Measurements from ENCODE around the gene RAB1A. TPM values are rescaled to one million over a fixed set of nuclear protein-coding genes. Genes with fewer than 3 reads are reported as not detected.
"Not testable (repeated sequence)": the region's sequence is repeated elsewhere in the genome, so short reads cannot be mapped to it uniquely, and the experiment has no call there.

Gene RAB1A
- polyA plus RNA-seq, 3 donors = 215 to 251 (median 237) TPM

DNA sequence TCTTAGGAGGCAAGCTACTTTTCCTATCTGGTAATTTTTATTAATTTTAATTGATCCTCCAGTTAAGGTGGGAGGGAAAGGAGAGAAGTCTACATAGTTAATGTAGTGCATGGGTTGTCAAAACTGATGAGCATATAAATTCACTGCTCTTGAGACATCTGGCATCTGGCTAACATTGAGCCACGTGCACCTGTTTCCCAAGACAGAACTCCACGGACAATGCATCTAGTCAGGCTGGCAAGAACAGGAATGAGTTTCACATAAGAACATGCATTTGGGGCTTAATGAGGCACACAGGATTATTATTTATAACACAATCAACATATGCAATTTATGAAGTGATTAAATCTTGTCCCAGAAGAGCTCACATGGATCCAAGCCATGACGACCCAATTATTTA is 16.2 kb upstream of the RAB1A start:
- no peak for DNase-seq

GRCh38 chr2:65144571-65144970 is 14.7 kb upstream of the RAB1A start:
- no peak for DNase-seq

DNA sequence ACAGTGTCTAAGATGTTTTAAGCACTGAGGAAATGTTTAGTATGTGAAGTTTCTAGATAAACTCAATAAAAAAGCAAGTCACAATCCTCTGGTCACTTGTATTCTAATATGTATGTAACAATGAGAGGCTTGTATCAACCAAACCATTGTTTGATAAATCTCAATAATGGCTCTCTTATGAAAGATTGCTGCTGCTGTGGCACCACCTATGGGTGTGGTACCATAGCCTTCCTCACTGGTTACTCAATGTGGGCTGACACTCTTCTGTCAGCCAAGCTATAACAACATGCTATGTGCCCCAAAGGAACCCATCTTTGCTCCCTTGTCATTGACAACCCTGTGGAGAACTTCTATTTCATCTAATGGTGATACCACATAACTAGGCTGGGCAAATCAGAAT is 12.6 kb upstream of the RAB1A start:
- no peak for DNase-seq

- DNase-seq = no peak
Measured at GRCh38 chr2:65137197-65137775, 7.4 kb upstream of the RAB1A start.

- DNase-seq = no peak
Measured at GRCh38 chr2:65136253-65136652, 6.3 kb upstream of the RAB1A start.

GRCh38 chr2:65134158-65134557 is 4.3 kb upstream of the RAB1A start:
- no peak for DNase-seq

GRCh38 chr2:65133626-65134025 is 3.7 kb upstream of the RAB1A start:
- no peak for DNase-seq

GRCh38 chr2:65132930-65133329 is 3.0 kb upstream of the RAB1A start:
- DNase-seq = not testable (repeated sequence)

- DNase-seq = no peak
Measured at GRCh38 chr2:65130664-65131175, 814 bp upstream of the RAB1A start.

DNA sequence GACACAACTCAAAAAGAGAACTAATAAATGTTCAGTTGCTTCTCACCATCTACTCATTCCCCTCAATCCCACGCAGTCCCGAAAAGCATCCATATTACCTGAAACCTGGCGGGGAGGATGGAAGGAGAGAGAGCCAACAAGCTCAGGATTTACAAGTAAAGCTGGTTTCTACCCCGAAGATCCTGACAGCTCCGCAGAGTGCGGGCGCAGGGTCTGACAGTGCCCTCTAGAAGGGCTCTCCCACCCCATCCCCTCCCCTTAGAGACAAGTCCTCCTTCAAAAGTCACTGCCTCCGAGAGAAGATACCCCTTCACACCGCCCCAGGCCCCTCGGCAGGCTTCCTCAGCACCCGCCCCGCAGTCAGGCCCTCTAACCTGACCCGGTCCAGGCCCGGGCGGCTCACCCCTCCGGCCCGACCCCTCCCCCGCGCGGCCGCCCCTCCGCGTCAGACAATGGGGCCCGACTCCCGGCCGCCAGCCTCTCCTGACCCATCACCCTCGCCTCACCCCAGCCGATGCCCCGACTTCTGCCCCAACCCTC is 550 bp downstream of the RAB1A start:
- DNase-seq = peak; percentile 29

- peak; percentile 31 for DNase-seq
Measured at GRCh38 chr2:65128297-65129190, 1.4 kb downstream of the RAB1A start.

- DNase-seq = not testable (repeated sequence)
Measured at GRCh38 chr2:65125457-65125856, 4.4 kb downstream of the RAB1A start.

DNA sequence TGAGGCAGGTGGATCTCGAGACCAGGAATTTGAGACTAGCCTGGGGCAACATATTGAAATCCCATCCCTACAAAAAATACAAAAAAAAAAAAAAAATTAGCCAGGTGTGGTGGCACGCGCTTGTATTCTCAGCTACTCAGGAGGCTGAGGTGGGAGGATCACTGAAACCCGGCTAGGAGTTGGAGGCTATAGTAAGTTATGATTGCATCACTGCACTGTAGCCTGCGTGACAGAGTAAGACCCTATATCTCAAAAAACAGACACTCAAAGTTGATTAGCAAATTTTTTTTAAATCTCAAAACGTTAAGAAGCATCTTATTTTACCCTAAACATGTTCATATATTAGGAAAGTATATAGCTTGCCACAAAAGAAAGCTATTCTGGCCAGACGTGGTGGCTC is 7.6 kb downstream of the RAB1A start:
- no peak for DNase-seq

DNA sequence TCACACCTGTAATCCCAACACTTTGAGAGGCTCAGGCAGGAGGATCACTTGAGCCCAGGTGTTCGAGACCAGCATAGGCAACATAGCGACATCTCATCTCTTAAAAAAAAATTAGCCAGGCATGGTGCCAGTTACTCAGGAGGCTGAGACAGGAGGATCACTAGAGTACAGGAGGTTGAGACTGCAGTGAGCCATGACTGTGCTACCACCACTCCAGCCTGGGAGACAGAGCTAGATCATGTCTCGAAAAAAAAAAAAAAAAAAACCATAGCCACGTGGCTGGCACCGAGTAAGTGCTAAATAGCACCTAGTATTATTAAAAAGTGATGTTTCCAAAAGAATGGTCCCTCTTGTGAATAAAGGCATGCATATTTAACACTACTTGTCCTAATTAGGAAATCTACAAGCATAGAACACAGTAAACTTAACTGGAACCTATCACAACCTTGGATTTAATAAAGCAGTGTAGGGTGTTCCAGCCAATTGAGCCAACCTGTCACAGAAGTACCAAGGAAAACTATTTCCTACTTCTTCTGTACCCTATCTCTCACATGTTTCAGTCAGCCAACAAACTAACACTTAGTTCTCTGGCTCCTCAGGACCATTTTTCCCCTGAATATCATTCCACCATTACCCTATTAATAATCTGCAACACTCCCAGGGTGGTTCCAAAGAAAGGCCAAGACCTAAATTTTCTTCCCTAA is 8.8 kb downstream of the RAB1A start:
- no peak for DNase-seq

DNA sequence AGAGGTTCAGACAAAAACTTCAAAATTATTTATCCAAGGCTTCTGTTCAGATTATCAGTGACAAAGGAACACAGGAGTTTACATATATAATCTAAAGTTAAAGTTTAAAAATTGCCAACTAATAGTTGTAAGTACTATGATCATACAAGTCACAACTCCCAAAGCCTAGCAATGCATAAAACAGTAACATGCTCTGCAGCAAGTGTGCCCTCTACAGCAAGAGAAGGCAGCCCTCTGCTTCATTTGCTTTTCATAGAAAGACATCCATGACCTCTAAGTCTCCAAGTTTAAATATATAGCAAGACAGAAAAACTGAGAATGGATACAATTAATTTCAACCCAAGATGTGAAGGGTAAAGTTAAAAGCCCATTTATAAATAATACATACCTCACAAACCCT is 13.3 kb downstream of the RAB1A start:
- no peak for DNase-seq

DNA sequence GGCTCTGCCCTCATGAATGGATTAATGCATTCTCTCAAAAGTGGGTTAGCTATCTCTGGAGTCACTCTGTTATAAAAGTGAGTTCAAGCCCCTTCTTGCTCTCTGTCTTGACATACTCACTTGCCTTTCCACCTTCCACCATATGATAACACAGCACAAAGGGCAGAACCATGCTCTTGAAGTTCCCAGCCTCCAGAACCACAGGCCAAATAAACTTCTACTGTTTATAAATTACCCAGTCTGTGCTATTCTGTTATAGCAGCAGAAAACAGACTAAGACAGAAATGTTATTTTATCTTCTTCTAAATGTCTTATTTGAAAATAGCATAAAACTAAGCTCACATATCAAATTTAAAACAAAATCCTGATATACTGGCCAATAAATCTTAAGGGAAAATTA is 15.0 kb downstream of the RAB1A start:
- no peak for DNase-seq

GRCh38 chr2:65113816-65114215 is 16.1 kb downstream of the RAB1A start:
- DNase-seq = no peak

DNA sequence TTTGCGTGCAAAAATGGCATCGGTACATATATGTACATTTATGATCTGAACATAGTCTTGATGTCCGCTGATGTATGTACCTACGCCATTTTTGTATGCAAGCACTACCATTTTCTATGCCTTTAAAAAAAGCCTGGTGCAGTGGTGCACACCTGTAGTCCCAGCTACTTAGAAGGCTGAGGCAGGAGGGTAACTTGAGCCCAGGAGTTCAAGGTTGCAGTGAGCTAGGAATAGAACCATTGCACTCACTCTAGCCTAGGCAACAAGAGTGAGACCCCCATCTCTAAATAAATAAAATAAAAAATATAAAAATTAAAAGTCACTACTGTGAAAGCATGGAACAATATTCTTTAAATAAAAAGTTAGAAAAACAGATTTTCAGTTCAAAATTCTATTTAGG is 16.7 kb downstream of the RAB1A start:
- no peak for DNase-seq

GRCh38 chr2:65112633-65113032 is 17.3 kb downstream of the RAB1A start:
- DNase-seq = no peak

DNA sequence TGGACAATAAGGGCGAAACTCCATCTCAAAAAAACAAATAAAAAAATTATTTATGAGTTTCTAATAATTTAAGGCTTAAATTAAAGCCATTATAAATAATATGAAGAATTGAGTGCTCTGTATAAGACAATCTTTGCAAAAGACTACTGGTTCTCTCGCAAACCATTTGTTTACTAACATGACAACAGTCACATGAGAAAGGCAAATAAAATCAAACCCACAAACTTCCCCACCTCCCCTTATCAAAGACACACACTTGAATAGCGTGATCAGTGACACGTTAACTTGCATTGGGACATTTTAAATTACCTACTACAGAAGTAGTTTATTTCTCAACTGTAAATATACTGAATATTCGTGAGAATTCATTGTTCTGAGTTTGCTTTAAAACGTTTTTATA is 21.1 kb downstream of the RAB1A start:
- DNase-seq = no peak

- DNase-seq = no peak
Measured at GRCh38 chr2:65107530-65107929, 22.4 kb downstream of the RAB1A start.

DNA sequence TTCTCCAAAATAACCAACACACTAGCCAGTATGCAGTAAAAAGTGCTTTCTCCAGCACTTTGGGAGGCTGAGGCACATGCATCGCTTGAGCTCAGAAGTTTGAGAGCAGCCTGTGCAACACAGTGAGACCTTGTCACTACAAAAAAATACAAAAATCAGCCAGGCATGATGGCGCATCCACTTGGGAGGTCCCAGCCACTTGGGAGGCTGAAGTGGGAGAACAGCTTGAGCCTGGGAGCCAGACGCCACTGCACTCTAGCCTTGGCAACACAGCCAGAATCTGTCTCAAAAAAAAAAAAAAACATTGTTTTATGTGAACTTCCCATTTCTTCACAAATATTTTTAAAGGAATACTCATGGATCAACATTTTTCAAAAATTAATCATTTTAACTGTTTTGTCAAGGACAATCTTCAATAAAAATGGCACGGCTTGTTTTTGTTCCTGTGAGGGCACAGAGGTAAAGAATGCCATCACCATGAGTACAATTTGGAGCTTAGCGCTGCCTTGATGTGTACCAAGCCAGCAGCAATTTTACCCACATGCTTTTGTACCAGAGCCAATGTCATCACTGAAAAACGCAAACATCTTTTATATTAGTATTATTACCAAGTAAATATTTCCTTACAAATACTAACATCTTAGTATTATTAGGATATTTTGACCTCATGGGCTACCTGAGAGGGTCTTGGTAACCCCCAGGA is 26.7 kb downstream of the RAB1A start:
- DNase-seq = peak; percentile 15

Data from renal pelvis (tissue), 4 donors.